Stromal cell of bone marrow (primary cell): ENCODE data around the gene LPCAT3.
A peak's percentile ranks its signal among the peaks of the same experiment; 100 is the strongest.

Experiments
- DNase-seq: peaks from one replicate; pipeline ENCODE4 v3.0.0-alpha.2; 2012; ENCODE audit warnings: low read depth

Gene LPCAT3

GRCh38 chr12:6952121-6952862, 66.0 kb downstream of the LPCAT3 start:
- DNase-seq, result no peak

GRCh38 chr12:6951551-6952120, 66.6 kb downstream of the LPCAT3 start:
- DNase-seq, result no peak

GRCh38 chr12:6950811-6951540, 67.3 kb downstream of the LPCAT3 start, which contains the start of gene PTPN6:
PTPN6 (plus strand) TSS chr12:6951356; CDS start chr12:6951513, 157 bp downstream.
- DNase-seq, result no peak

GRCh38 chr12:6950401-6950801, 67.9 kb downstream of the LPCAT3 start:
- DNase-seq, result no peak

- no peak for DNase-seq
These were observed 69.2 kb downstream of the LPCAT3 start for GRCh38 chr12:6948873-6949594.

- no peak for DNase-seq
These were observed 70.7 kb downstream of the LPCAT3 start for GRCh38 chr12:6947615-6948014.

GRCh38 chr12:6946920-6947374, 71.3 kb downstream of the LPCAT3 start:
- DNase-seq, result no peak

- no peak for DNase-seq
These were observed 72.0 kb downstream of the LPCAT3 start for GRCh38 chr12:6946033-6946919.

GRCh38 chr12:6945613-6946012, 72.7 kb downstream of the LPCAT3 start:
- no peak for DNase-seq

- peak; percentile 84 for DNase-seq
These were observed 73.7 kb downstream of the LPCAT3 start for GRCh38 chr12:6944381-6945186.

GRCh38 chr12:6943722-6944380, 74.4 kb downstream of the LPCAT3 start, which contains the start of the genes C12orf57 and RNU7-1:
C12orf57 (plus strand) TSS chr12:6944022; CDS start chr12:6944122, 100 bp downstream.
RNU7-1 (plus strand) TSS chr12:6943816.
- DNase-seq, result peak; percentile 67

- DNase-seq, result peak; percentile 89
These were observed 74.9 kb downstream of the LPCAT3 start for GRCh38 chr12:6943389-6943721.

GRCh38 chr12:6942331-6942665, 76.0 kb downstream of the LPCAT3 start:
- no peak for DNase-seq

- no peak for DNase-seq
These were observed 76.5 kb downstream of the LPCAT3 start for GRCh38 chr12:6941782-6942181.

GRCh38 chr12:6941267-6941666, 77.0 kb downstream of the LPCAT3 start:
- no peak for DNase-seq

- no peak for DNase-seq
These were observed 79.1 kb downstream of the LPCAT3 start for GRCh38 chr12:6939191-6939540.

GRCh38 chr12:6938353-6939190, 79.7 kb downstream of the LPCAT3 start:
- DNase-seq, result no peak

- peak; percentile 84 for DNase-seq
These were observed 80.6 kb downstream of the LPCAT3 start for GRCh38 chr12:6937481-6938352.
